Measurements from ENCODE around the gene SORBS1. TPM values are rescaled to one million over a fixed set of nuclear protein-coding genes. Genes with fewer than 3 reads are reported as not detected.

SORBS1 gene
- total and polyA plus RNA-seq, 4 experiments from 2014 or later, result 0.67 to 0.93 (median 0.75) TPM; not detected in 1

DNA sequence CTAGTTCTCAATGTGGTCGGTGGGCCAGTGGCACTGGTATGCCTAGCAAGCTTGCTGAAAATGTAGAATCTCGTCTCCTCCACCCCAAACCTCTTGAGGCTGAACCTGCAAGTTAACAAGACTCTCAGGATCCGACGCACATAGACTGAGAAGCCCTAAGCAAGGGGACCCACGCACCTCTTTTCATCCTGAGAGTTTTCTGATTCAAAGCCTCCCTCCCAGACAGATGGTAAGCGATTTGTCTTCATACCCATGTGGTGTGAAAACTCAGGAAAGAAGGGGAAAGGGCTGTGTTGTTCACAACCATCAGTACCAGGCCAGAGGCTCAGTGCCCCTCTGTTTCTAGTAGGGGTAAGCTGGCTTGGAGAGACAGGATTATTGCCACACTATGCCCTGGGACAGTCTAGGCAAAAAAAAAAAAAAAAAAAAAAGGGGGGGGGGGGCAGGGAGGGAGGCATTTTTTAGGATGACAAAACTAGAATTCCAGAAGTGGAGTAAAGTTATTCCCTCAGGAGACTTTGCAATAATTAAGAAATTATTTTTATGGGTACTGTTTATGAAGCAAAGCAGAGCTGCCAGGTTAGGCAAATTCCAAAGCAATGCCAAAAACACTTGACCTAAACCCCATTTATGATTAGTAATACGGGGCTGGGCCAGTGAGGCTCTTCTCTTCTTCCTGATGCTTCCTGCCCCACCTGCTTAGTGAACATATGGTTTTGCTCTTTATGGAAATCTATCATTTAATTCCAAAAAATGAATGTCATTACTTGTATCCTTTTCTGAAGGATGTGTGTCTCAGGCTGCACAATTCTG is 152.8 kb downstream of the SORBS1 start:
- Mint-ChIP-seq H3K4me3 (no peak overlapping the region), H3K27me3 (no peaks in the 10 kb centered on the region), H3K27ac (no peak overlapping the region), H3K9me3 (no peaks in the 10 kb centered on the region), H3K4me1 (no peaks in the 10 kb centered on the region), H3K36me3 (no peaks in the 10 kb centered on the region)
- no peak for DNase-seq
- no peaks in the 10 kb centered on the region for H3K36me3 ChIP-seq (ENCODE audit: insufficient read depth, low read length)
- H3K27ac ChIP-seq (ENCODE audit: low read depth, low read length), result no peak overlapping the region
- no peaks in the 10 kb centered on the region for H3K27me3 ChIP-seq (ENCODE audit: insufficient read depth, low read length)
- H3K4me1 ChIP-seq (ENCODE audit: insufficient read depth, low read length), result no peaks in the 10 kb centered on the region
- no peaks in the 10 kb centered on the region for H3K9me3 ChIP-seq (ENCODE audit: control insufficient read depth in 1 of 2, low read length in 2 of 2)
- CTCF ChIA-PET (ENCODE audit: partially characterized antibody), result interaction anchor here (0.7 kb wide), 1 partner anchor 21 kb away, joined by 3 read pairs; no protein-coding TSS in a partner anchor
- POLR2A ChIA-PET (ENCODE audit: partially characterized antibody), result no interaction called here
- no peak overlapping the region for H3K4me3 ChIP-seq (ENCODE audit: low read length in 2 of 2)
- intact Hi-C loops (cut with micrococcal nuclease), result no loop called here

DNA sequence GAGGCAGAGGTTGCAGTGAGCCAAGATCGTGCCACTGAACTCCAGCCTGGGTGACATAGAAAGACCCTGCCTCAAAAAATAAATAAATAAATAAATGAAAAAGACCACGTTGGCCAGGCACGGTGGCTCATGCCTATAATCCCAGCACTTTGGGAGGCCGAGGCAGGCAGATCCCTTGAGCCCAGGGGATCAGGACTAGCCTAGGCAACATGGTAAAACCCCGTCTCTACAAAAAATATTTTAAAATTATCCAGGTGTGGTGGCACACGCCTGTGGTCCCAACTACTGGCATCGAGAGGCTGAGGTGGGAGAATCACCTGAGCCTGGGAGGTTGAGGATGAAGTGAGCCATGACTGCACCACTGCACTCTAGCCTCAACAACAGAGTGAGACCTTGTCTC is 153.6 kb downstream of the SORBS1 start:
- Histone ChIP-seq H3K4me1 (ENCODE audit: insufficient read depth, low read length) (no peaks in the 10 kb centered on the region), H3K4me3 (ENCODE audit: low read length in 2 of 2) (no peak overlapping the region), H3K36me3 (ENCODE audit: insufficient read depth, low read length) (no peaks in the 10 kb centered on the region), H3K27ac (ENCODE audit: low read depth, low read length) (no peak overlapping the region), H3K9me3 (ENCODE audit: control insufficient read depth in 1 of 2, low read length in 2 of 2) (no peaks in the 10 kb centered on the region), H3K27me3 (ENCODE audit: insufficient read depth, low read length) (no peaks in the 10 kb centered on the region)
- ChIA-PET POLR2A (ENCODE audit: partially characterized antibody) (no interaction called here), CTCF (ENCODE audit: partially characterized antibody) (interaction anchor here (0.5 to 0.7 kb wide), 2 partner anchors 20 to 71 kb away, joined by 3 read pairs; no protein-coding TSS in a partner anchor)
- no peaks in the 10 kb centered on the region for H3K27me3 Mint-ChIP-seq
- no peak for DNase-seq
- intact Hi-C loops (cut with micrococcal nuclease), result no loop called here
- H3K9me3 Mint-ChIP-seq, result no peaks in the 10 kb centered on the region
- no peaks in the 10 kb centered on the region for H3K4me1 Mint-ChIP-seq
- H3K4me3 Mint-ChIP-seq, result no peak overlapping the region
- H3K36me3 Mint-ChIP-seq, result no peaks in the 10 kb centered on the region
- H3K27ac Mint-ChIP-seq, result no peak overlapping the region

- H3K36me3 Mint-ChIP-seq, result no peaks in the 10 kb centered on the region
- H3K4me3 Mint-ChIP-seq, result no peak overlapping the region
- H3K27me3 Mint-ChIP-seq, result no peaks in the 10 kb centered on the region
- no peaks in the 10 kb centered on the region for H3K9me3 Mint-ChIP-seq
- H3K9me3 ChIP-seq (ENCODE audit: control insufficient read depth in 1 of 2, low read length in 2 of 2), result no peaks in the 10 kb centered on the region
- no peaks in the 10 kb centered on the region for H3K27me3 ChIP-seq (ENCODE audit: insufficient read depth, low read length)
- no peaks in the 10 kb centered on the region for H3K4me1 ChIP-seq (ENCODE audit: insufficient read depth, low read length)
- ChIA-PET CTCF (ENCODE audit: partially characterized antibody) (interaction anchor here (0.5 to 1.3 kb wide), 3 partner anchors 23 to 72 kb away, joined by 3 to 4 read pairs (median 3); no protein-coding TSS in a partner anchor), POLR2A (ENCODE audit: partially characterized antibody) (no interaction called here)
- no peaks in the 10 kb centered on the region for H3K36me3 ChIP-seq (ENCODE audit: insufficient read depth, low read length)
- no peak for DNase-seq
- H3K27ac ChIP-seq (ENCODE audit: low read depth, low read length), result no peak overlapping the region
- intact Hi-C loops (cut with micrococcal nuclease), result no loop called here
- no peaks in the 10 kb centered on the region for H3K4me1 Mint-ChIP-seq
- no peak overlapping the region for H3K4me3 ChIP-seq (ENCODE audit: low read length in 2 of 2)
- no peak overlapping the region for H3K27ac Mint-ChIP-seq
Observed at GRCh38 chr10:95406651-95407280, 154.4 kb downstream of the SORBS1 start.

GRCh38 chr10:95405655-95406054 is 155.5 kb downstream of the SORBS1 start:
- H3K27ac ChIP-seq (ENCODE audit: low read depth, low read length), result no peak overlapping the region
- ChIA-PET CTCF (ENCODE audit: partially characterized antibody) (interaction anchor here (1.3 to 1.7 kb wide), 2 partner anchors 25 to 28 kb away, joined by 3 to 8 read pairs; no protein-coding TSS in a partner anchor), POLR2A (ENCODE audit: partially characterized antibody) (no interaction called here)
- no peaks in the 10 kb centered on the region for H3K36me3 ChIP-seq (ENCODE audit: insufficient read depth, low read length)
- intact Hi-C loops (cut with micrococcal nuclease), result no loop called here
- Mint-ChIP-seq H3K27ac (no peak overlapping the region), H3K27me3 (no peaks in the 10 kb centered on the region), H3K4me3 (no peak overlapping the region), H3K36me3 (no peaks in the 10 kb centered on the region), H3K9me3 (no peaks in the 10 kb centered on the region), H3K4me1 (no peaks in the 10 kb centered on the region)
- no peak overlapping the region for H3K4me3 ChIP-seq (ENCODE audit: low read length in 2 of 2)
- H3K27me3 ChIP-seq (ENCODE audit: insufficient read depth, low read length), result no peaks in the 10 kb centered on the region
- H3K9me3 ChIP-seq (ENCODE audit: control insufficient read depth in 1 of 2, low read length in 2 of 2), result no peaks in the 10 kb centered on the region
- DNase-seq, result no peak
- H3K4me1 ChIP-seq (ENCODE audit: insufficient read depth, low read length), result no peaks in the 10 kb centered on the region

DNA sequence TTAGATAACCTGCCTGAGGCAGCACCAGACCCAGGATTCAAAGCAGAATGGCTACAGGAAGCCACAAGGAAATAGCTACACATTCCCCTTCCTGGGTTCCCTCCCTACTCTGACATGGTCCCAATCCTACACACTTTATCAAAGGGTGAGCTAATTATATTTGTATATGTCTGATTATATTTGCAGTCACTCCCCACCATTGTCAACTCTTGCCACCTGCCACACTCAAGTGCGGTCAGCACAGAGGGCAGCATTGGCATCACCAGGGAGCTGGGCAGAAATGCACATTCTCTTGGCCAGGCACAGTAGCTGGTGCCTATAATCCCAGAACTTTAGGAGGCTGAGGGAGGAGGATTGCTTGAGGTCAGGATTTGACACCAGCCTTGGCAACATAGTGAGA is 156.3 kb downstream of the SORBS1 start:
- Histone ChIP-seq H3K4me3 (ENCODE audit: low read length in 2 of 2) (no peak overlapping the region), H3K4me1 (ENCODE audit: insufficient read depth, low read length) (no peaks in the 10 kb centered on the region), H3K36me3 (ENCODE audit: insufficient read depth, low read length) (no peaks in the 10 kb centered on the region), H3K27ac (ENCODE audit: low read depth, low read length) (no peak overlapping the region), H3K9me3 (ENCODE audit: control insufficient read depth in 1 of 2, low read length in 2 of 2) (no peaks in the 10 kb centered on the region), H3K27me3 (ENCODE audit: insufficient read depth, low read length) (no peaks in the 10 kb centered on the region)
- Mint-ChIP-seq H3K9me3 (no peaks in the 10 kb centered on the region), H3K27ac (no peak overlapping the region), H3K36me3 (no peaks in the 10 kb centered on the region), H3K27me3 (no peaks in the 10 kb centered on the region), H3K4me1 (no peaks in the 10 kb centered on the region), H3K4me3 (no peak overlapping the region)
- intact Hi-C loops (cut with micrococcal nuclease), result no loop called here
- ChIA-PET CTCF (ENCODE audit: partially characterized antibody) (interaction anchor here (1.5 to 1.7 kb wide), 2 partner anchors 8 to 26 kb away, joined by 4 to 8 read pairs; no protein-coding TSS in a partner anchor), POLR2A (ENCODE audit: partially characterized antibody) (no interaction called here)
- no peak for DNase-seq

DNA sequence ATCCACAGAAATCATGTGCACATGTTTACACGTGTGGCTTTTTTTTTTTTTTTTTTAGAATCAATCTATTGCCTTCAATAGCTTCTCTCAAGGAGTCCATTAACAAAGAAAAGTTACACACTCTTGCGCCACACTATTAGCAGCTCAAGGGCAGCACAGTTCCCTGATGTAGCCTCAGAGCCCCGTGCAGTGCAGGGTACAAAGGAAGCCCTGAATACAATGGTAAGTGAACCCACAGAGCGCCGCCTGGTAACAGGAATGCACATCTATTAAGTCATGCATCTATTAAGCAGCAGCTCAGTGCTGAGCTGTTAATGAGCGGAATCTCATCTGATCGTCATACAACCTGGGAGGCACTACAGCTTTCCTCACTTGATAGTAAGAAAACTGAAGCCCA is 156.7 kb downstream of the SORBS1 start:
- no peak for DNase-seq
- ChIA-PET POLR2A (ENCODE audit: partially characterized antibody) (no interaction called here), CTCF (ENCODE audit: partially characterized antibody) (interaction anchor here (1.0 to 1.7 kb wide), 3 partner anchors 8 to 26 kb away, joined by 3 to 8 read pairs (median 4); no protein-coding TSS in a partner anchor)
- H3K27me3 Mint-ChIP-seq, result no peaks in the 10 kb centered on the region
- no peaks in the 10 kb centered on the region for H3K4me1 ChIP-seq (ENCODE audit: insufficient read depth, low read length)
- H3K4me3 ChIP-seq (ENCODE audit: low read length in 2 of 2), result no peak overlapping the region
- no peaks in the 10 kb centered on the region for H3K36me3 Mint-ChIP-seq
- H3K27me3 ChIP-seq (ENCODE audit: insufficient read depth, low read length), result no peaks in the 10 kb centered on the region
- intact Hi-C loops (cut with micrococcal nuclease), result no loop called here
- no peak overlapping the region for H3K27ac ChIP-seq (ENCODE audit: low read depth, low read length)
- no peaks in the 10 kb centered on the region for H3K9me3 ChIP-seq (ENCODE audit: control insufficient read depth in 1 of 2, low read length in 2 of 2)
- no peak overlapping the region for H3K4me3 Mint-ChIP-seq
- H3K27ac Mint-ChIP-seq, result no peak overlapping the region
- H3K9me3 Mint-ChIP-seq, result no peaks in the 10 kb centered on the region
- no peaks in the 10 kb centered on the region for H3K36me3 ChIP-seq (ENCODE audit: insufficient read depth, low read length)
- no peaks in the 10 kb centered on the region for H3K4me1 Mint-ChIP-seq

GRCh38 chr10:95403700-95404461 is 157.3 kb downstream of the SORBS1 start:
- Histone ChIP-seq H3K4me3 (ENCODE audit: low read length in 2 of 2) (no peak overlapping the region), H3K36me3 (ENCODE audit: insufficient read depth, low read length) (no peaks in the 10 kb centered on the region), H3K9me3 (ENCODE audit: control insufficient read depth in 1 of 2, low read length in 2 of 2) (no peaks in the 10 kb centered on the region), H3K4me1 (ENCODE audit: insufficient read depth, low read length) (no peaks in the 10 kb centered on the region), H3K27ac (ENCODE audit: low read depth, low read length) (no peak overlapping the region), H3K27me3 (ENCODE audit: insufficient read depth, low read length) (no peaks in the 10 kb centered on the region)
- DNase-seq, result no peak
- H3K36me3 Mint-ChIP-seq, result no peaks in the 10 kb centered on the region
- H3K4me1 Mint-ChIP-seq, result no peaks in the 10 kb centered on the region
- CTCF ChIA-PET (ENCODE audit: partially characterized antibody), result interaction anchor here (1.0 to 1.7 kb wide), 3 partner anchors 9 to 27 kb away, joined by 3 to 8 read pairs (median 4); no protein-coding TSS in a partner anchor
- H3K27ac Mint-ChIP-seq, result no peak overlapping the region
- intact Hi-C loops (cut with micrococcal nuclease), result no loop called here
- POLR2A ChIA-PET (ENCODE audit: partially characterized antibody), result no interaction called here
- no peaks in the 10 kb centered on the region for H3K9me3 Mint-ChIP-seq
- no peaks in the 10 kb centered on the region for H3K27me3 Mint-ChIP-seq
- H3K4me3 Mint-ChIP-seq, result no peak overlapping the region

Measured in CD4-positive, alpha-beta memory T cell (primary cell).